GM18873 (cell line): Measurements from ENCODE around the gene CELF2.
A peak's percentile ranks its signal among the peaks of the same experiment; 100 is the strongest.

ENCODE experiments used
- ATAC-seq: cut with Tn5 transposase; IDR thresholded peaks from one replicate; pipeline ENCODE4 v1.9.1; 2021; ENCODE audit warnings: mild to moderate bottlenecking, moderate library complexity, moderate number of reproducible peaks; ENCODE audit not compliant: unreplicated experiment, low FRiP score

Gene CELF2

GRCh38 chr10:11282661-11283060, 265.0 kb downstream of the CELF2 start:
- ATAC-seq, result no peak

- no peak for ATAC-seq
These were observed 266.8 kb downstream of the CELF2 start for GRCh38 chr10:11284291-11285085.

- no peak for ATAC-seq
These were observed 267.5 kb downstream of the CELF2 start for GRCh38 chr10:11285171-11285570.

GRCh38 chr10:11286261-11286852, 268.7 kb downstream of the CELF2 start:
- ATAC-seq, result peak; percentile 78

GRCh38 chr10:11288302-11288701, 270.6 kb downstream of the CELF2 start:
- ATAC-seq, result no peak

- ATAC-seq, result no peak
These were observed 272.7 kb downstream of the CELF2 start for GRCh38 chr10:11290156-11290890.

GRCh38 chr10:11292576-11293302, 275.1 kb downstream of the CELF2 start:
- ATAC-seq, result no peak

- ATAC-seq, result no peak
These were observed 275.7 kb downstream of the CELF2 start for GRCh38 chr10:11293332-11293731.

- no peak for ATAC-seq
These were observed 277.3 kb downstream of the CELF2 start for GRCh38 chr10:11294831-11295450.

- ATAC-seq, result no peak
These were observed 277.8 kb downstream of the CELF2 start for GRCh38 chr10:11295492-11295891.

GRCh38 chr10:11297136-11297535, 279.5 kb downstream of the CELF2 start:
- no peak for ATAC-seq

GRCh38 chr10:11298116-11298515, 280.4 kb downstream of the CELF2 start:
- no peak for ATAC-seq

GRCh38 chr10:11299125-11299524, 281.5 kb downstream of the CELF2 start:
- ATAC-seq, result no peak

- ATAC-seq, result no peak
These were observed 282.4 kb downstream of the CELF2 start for GRCh38 chr10:11300026-11300425.

GRCh38 chr10:11300563-11300962, 282.9 kb downstream of the CELF2 start:
- no peak for ATAC-seq

GRCh38 chr10:11301571-11302111, 284.0 kb downstream of the CELF2 start:
- no peak for ATAC-seq

- ATAC-seq, result no peak
These were observed 284.5 kb downstream of the CELF2 start for GRCh38 chr10:11302181-11302580.

GRCh38 chr10:11303361-11304170, 285.9 kb downstream of the CELF2 start:
- no peak for ATAC-seq

- ATAC-seq, result no peak
These were observed 287.4 kb downstream of the CELF2 start for GRCh38 chr10:11304906-11305585.
